ENCODE measurements around the gene KCNK13.

DNA sequence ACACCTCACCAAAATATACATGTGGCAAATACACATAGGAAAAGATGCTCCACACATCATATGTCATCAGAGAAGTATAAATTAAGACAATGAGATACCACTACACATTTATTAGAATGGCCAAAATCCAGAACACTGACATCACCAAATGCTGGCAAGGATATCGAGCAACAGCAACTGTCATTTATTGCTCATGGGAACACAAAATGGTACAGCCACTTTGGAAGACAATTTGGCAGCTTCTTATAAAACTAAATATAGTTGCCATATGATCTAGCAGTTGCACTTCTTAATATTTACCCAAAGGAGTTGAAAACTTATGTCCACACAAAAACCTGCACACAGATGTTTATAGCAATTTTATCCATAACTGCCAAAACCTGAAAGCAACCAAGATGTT lies 7.0 kb upstream of the KCNK13 start:
- no peak for TF ChIP-seq EZH2 (IDR thresholded peaks at IDR 0.05)
- TF ChIP-seq, protein P1, sequence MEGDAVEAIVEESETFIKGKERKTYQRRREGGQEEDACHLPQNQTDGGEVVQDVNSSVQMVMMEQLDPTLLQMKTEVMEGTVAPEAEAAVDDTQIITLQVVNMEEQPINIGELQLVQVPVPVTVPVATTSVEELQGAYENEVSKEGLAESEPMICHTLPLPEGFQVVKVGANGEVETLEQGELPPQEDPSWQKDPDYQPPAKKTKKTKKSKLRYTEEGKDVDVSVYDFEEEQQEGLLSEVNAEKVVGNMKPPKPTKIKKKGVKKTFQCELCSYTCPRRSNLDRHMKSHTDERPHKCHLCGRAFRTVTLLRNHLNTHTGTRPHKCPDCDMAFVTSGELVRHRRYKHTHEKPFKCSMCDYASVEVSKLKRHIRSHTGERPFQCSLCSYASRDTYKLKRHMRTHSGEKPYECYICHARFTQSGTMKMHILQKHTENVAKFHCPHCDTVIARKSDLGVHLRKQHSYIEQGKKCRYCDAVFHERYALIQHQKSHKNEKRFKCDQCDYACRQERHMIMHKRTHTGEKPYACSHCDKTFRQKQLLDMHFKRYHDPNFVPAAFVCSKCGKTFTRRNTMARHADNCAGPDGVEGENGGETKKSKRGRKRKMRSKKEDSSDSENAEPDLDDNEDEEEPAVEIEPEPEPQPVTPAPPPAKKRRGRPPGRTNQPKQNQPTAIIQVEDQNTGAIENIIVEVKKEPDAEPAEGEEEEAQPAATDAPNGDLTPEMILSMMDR (IDR thresholded peaks at IDR 0.05) = no peak
- TF ChIP-seq EZH2phosphoT487 (IDR thresholded peaks at IDR 0.05) = no peak
